Measurements from ENCODE around the gene FMO3.

GRCh38 chr1:171141688-171142415 is 51.1 kb downstream of the FMO3 start:
- no peak for TF ChIP-seq CTCF (IDR thresholded peaks at IDR 0.05; ENCODE audit: insufficient read depth, low read length, poor library complexity, severe bottlenecking)
- TF ChIP-seq EZH2phosphoT487 (conservative IDR thresholded peaks at IDR 0.05; ENCODE audit: low read length) = no peak
